T-helper 2 cell treated with Interferon-gamma antibody and Interleukin-4, amounts not matched to agents 100 ng/mL and 5 ng/mL, for 36 hours (primary cell): ENCODE data around the gene B4GALT2. TPM values are rescaled to one million over a fixed set of nuclear protein-coding genes. Genes with fewer than 3 reads are reported as not detected.

Experiments
- intact Hi-C: fragments of 100-400 bp; cut with micrococcal nuclease; formaldehyde crosslinking; loops from one replicate; pipeline ENCODE4 v1.15.1; 2023
- total RNA-seq: library from RNA; stranded (reverse); gene quantifications from 2 replicates; pipeline ENCODE4 v1.2.3, GENCODE V29; 2022

Gene B4GALT2
- total RNA-seq, 1 donor from 2014 or later, result 21.1 TPM

DNA sequence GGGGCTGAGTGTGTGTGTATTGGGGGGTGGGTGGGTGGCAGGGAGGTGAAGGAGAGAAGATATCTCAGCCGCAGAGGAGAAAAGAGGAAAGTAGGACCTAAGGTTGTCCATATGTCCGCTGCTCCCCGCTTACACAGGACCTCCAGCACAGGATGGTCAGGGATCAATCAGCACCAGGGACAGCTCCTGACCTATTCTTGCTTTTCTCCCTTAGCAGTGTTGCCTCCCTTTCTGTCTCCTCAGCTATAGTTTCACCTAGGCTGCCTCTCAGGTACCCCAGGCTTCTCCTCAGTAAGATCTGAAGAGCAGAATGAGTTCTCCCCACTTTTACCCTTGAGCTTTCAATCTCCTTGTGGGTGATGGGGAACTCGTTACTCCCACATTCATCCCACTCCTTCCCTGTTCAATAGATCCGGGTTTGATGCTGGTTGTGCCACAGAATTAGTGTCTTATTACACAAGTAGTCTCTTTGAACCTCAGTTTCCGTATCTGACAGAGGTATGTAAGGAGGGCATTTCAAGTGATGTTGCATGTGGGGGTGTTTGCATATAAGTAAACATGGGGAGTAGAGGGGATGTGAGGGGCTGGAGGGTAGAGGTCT, 10.6 kb upstream of the B4GALT2 start:
- intact Hi-C loops, result no loop called here

DNA sequence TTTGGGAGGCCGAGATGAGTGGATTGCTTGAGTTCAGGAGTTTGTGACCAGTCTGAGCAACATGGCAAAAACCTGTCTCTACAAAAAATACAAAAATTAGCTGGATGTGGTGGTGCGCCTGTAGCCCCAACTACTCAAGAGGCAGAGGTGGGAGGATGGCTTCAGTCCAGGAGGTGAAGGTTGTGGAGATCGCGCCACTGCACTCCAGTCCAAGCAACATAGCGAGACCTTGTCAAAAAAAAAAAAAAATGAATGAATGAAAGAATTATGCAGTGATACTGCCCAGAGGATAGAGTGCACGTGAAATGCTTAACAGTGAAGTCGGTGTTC, 9.6 kb upstream of the B4GALT2 start:
- intact Hi-C loops, result loop anchor here (1.0 kb wide), 1 partner anchor 23 kb away; the partner anchor contains the start of gene IPO13

DNA sequence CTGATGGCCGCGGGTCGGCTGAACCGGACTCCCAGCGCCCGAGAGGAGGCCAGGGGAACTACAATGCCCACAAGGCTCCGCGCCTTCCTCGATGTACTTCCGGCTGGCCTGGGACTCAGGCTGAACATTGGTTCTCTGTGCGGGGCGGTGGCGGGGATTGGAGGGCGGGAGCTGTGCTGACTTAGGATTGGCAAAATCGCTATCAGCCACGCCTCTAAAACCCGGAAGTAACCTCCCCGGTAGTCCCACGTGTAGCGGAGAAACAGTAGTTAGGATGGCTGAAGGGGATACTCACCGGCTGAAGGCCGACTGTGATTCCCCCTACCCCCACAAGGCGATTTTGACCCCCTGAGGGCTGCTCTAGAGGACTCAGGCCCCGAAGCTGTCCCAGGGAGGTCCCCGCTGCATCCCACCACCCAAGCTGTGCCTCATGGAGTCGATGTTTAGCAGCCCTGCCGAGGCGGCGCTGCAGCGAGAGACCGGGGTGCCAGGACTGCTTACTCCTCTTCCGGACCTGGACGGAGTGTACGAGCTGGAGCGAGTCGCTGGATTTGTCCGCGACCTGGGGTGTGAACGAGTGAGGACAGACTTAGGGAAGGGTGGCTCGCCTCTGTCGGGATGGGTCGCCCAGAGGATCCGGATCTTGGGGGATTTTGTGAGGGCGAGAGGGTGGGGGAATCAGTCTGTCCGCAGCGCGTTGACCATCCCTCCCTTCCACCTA, 9.1 kb upstream of the B4GALT2 start, which contains the start of gene DPH2:
TSS of gene DPH2 (plus strand) at position 265 of the 721 bp plus-strand sequence. CDS start at position 431, 166 bp downstream.
- intact Hi-C loops, result loop anchor here (1.0 kb wide), 1 partner anchor 24 kb away; the partner anchor contains the start of gene IPO13

DNA sequence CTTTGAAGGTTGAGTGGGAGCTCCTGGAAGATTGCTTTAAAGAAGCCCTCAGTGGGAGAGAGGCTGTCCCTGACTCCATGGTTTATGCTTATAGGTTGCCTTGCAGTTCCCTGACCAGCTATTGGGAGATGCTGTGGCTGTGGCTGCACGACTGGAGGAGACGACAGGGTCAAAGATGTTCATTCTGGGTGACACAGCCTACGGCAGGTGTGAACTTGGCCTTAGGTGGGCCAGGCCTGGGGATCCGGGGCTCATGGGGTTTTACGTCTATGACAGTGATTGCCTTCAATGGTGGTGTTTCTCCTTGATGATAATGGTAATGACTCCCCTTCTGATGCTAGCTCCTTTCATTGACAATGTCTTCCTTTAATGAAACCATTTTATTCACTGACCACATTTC, 8.5 kb upstream of the B4GALT2 start:
- intact Hi-C loops, result no loop called here

DNA sequence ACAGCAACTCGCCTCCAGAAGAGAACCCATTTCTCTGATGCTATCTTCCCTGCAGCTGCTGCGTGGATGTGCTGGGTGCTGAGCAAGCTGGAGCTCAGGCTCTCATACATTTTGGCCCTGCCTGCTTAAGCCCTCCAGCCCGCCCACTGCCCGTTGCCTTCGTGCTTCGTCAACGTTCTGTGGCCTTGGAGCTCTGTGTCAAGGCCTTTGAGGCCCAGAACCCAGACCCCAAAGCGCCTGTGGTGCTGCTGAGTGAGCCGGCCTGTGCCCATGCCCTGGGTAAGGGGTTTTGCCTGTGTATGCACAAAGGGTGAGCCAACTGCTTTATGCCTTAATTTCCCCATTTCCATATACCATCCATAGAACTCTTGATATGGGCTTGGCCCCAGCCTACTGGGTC, 8.1 kb upstream of the B4GALT2 start:
- intact Hi-C loops, result no loop called here

DNA sequence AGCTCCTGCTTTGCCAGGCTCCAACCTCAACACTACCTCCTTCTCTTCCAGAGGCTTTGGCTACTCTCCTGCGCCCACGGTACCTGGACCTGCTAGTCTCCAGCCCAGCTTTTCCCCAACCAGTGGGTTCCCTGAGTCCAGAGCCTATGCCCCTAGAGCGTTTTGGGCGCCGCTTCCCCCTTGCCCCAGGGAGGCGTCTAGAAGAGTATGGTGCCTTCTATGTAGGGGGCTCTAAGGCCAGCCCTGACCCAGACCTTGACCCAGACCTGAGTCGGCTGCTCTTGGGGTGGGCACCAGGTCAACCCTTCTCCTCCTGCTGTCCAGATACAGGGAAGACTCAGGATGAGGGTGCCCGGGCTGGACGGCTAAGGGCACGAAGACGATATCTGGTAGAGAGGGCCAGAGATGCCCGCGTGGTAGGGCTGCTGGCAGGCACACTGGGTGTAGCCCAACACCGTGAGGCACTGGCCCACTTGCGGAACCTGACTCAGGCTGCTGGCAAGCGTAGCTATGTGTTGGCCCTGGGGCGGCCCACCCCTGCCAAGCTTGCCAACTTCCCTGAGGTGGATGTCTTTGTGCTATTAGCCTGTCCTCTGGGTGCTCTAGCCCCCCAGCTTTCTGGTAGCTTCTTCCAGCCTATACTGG, 7.6 kb upstream of the B4GALT2 start:
- intact Hi-C loops, result no loop called here

DNA sequence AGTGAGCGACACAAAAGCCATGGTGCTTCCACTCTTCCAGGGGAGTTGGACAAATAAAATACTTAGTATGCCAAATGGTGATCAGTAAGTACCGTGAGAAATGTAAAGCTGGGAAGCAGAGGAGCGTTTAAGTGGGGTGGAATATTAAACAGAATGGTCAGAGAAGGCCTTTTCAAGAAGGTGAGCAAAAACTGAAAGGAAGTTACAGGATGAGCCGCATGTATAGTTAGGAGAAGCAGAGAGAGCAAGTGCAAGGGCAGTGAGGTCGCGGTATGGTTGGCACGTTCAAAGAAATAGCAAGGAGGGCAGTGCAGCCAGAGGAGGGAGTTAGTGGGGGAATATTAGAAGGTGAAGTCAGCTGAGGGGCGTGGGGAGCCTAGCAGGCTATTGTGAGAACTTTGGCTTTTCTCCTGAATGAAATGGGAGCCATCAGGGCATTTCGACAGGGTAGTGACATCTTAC, 5.0 kb upstream of the B4GALT2 start:
- intact Hi-C loops, result loop anchor here (1.0 to 2.0 kb wide), 4 partner anchors 17 to 700 kb away; partner anchors contain the start of genes ARMH1, CCDC24, IPO13 and TMEM53

DNA sequence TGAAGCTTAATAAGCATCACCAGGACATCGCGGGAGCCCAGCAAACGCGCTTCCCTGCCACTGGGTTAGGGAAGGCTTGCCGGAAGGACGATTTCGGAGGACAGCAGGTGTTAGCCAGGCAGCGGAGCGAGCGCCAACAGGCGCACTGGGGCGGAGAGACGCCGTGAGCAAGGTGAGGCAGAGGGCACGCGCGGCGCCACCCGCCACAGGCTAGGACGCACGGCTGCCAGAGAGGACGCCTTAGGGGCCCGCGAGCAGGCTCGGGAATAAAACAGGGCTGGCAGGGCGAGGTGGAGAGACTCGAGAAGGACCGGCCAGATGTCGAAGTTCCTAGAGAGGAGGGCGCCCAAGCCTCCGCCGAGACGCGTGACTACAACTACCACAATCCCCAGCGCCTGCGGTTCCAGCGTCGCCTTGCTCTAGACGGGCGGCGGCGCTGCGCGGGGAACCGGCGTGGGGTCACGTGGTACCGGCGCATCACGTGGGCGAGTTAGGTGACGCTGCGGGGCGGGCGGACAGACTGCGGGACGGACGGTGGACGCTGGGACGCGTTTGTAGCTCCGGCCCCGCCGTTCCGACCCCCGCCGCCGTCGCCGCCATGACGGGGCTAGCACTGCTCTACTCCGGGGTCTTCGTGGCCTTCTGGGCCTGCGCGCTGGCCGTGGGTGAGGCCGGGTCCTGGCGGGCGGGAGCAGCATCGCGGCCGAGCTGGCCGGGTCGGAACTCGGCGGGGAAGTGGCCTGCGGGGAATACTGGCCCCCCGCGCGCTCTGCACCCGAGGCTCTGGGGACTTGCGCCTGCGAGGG, 4.4 kb upstream of the B4GALT2 start, which contains the start of gene ATP6V0B:
TSS of gene ATP6V0B (plus strand) at position 518 of the 806 bp plus-strand sequence. CDS start at position 599, 81 bp downstream.
- intact Hi-C loops, result loop anchor here (1.0 to 2.0 kb wide), 4 partner anchors 16 to 700 kb away; partner anchors contain the start of genes ARMH1, CCDC24, IPO13 and TMEM53

DNA sequence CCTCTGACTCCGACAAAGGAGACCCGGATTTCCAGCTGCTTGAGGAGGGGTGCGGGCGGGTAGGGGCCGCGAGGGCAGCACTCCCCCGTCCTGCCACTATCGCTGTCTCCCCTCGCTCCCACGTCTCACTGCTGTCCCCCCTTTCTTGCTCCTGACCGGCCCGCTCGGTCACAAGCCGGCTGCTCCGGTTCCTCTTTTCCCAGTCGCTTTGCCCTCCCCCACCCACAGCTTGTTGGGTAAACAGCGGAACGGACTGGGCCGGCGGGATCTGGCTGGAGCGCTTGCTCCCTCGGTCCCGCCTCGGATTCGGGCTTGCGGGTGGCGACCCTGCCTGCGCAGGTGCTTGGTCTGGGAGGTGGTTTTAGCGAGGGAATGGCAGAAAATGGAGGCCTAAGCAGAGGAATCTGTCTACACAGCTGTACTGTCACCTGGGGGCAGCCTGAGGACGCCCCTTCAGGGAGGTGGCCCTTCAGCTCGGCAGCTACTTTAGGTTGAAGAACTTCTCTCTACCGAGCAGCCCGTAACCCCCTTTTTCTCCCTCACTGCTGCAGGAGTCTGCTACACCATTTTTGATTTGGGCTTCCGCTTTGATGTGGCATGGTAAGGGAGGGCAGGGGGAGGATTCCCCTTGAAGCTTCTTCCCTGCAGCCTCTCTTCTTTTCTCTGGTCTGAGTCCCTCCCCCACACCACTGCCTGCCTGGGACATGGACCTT, 3.6 kb upstream of the B4GALT2 start:
- intact Hi-C loops, result loop anchor here (2.0 kb wide), 1 partner anchor 15 kb away; the partner anchor contains the start of gene CCDC24

DNA sequence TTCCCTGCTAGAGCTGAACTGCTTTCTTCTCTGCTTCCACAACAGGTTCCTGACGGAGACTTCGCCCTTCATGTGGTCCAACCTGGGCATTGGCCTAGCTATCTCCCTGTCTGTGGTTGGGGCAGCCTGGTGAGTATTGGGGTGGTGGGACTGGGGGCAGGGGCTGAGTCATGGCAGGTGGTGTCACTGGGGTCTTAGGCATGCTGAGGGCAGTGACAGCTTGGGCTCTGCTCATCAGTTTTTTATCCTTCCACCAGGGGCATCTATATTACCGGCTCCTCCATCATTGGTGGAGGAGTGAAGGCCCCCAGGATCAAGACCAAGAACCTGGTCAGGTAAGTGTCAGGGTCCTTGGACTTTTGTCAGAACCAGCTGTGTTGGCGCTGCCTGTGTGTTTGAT, 3.0 kb upstream of the B4GALT2 start:
- intact Hi-C loops, result no loop called here

DNA sequence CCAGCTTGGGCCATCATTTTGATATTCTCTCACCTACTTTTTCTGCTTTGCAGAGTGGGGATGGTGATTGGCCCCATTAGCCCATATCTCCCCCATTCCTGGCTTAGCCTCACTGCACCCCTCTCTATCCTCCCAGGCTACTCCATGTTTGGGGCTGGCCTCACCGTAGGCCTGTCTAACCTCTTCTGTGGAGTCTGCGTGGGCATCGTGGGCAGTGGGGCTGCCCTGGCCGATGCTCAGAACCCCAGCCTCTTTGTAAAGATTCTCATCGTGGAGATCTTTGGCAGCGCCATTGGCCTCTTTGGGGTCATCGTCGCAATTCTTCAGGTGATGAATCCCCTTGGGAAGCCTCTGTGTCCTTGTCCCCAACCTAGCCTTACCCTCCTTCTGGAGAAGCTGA, 2.1 kb upstream of the B4GALT2 start:
- intact Hi-C loops, result no loop called here

DNA sequence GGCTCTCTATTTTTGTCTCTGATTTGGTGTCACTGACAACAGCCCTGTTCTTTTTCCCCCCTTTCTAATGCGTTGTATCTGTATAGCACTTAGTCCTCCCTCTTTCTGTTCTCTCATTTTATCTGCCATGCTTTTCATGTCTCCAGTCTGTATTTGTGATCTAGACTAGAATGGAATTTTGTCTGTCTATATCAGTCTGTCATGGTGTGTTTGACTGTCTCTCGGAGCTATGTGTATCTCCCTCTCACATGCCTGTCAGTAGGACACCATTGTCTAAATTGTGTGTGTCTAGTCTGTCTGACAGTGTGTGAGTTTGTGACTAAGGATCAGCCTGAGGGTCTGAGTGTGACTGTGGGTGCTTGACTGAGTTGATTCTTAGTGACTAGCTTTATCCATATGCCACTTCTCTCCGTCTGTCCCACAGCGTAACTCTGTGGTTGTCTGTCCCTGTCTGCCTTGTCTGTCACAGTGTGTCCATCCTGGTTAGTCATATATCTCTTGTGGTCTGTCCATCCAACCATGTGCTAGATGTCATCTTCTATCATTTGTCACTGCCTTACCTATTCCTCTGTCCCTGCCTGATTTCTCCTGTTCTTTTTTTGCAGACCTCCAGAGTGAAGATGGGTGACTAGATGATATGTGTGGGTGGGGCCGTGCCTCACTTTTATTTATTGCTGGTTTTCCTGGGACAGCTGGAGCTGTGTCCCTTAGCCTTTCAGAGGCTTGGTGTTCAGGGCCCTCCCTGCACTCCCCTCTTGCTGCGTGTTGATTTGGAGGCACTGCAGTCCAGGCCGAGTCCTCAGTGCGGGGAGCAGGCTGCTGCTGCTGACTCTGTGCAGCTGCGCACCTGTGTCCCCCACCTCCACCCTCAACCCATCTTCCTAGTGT, 1.4 kb upstream of the B4GALT2 start:
- intact Hi-C loops, result no loop called here

DNA sequence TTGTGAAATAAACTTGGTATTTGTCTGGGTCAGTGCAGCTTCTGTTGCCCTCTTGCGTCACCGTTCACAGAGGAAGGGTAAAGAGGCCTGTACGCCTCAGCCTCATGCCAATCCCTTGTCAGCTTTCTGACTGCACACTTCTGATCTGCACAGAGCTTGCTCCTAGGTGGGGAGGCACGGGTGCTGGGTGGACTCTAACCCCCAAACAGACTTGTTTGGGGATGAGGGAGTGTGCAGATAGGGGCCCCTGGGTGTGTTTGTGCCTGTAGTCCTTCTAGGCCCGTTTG, 803 bp upstream of the B4GALT2 start:
- intact Hi-C loops, result no loop called here

DNA sequence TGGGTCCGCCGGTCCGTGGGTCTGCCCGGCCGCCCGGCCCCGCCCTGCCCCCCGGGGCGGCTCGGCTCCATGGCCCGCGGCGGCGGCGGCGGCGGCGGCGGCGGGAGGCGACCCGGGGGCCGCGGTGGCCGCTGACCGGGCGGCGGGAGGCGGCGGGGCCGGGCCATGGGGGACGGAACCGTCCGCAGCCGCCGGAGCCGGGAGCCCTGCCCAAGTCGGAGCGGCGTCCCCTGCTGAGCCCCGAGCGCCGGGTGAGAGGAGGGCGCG, 184 bp downstream of the B4GALT2 start:
- intact Hi-C loops, result no loop called here

DNA sequence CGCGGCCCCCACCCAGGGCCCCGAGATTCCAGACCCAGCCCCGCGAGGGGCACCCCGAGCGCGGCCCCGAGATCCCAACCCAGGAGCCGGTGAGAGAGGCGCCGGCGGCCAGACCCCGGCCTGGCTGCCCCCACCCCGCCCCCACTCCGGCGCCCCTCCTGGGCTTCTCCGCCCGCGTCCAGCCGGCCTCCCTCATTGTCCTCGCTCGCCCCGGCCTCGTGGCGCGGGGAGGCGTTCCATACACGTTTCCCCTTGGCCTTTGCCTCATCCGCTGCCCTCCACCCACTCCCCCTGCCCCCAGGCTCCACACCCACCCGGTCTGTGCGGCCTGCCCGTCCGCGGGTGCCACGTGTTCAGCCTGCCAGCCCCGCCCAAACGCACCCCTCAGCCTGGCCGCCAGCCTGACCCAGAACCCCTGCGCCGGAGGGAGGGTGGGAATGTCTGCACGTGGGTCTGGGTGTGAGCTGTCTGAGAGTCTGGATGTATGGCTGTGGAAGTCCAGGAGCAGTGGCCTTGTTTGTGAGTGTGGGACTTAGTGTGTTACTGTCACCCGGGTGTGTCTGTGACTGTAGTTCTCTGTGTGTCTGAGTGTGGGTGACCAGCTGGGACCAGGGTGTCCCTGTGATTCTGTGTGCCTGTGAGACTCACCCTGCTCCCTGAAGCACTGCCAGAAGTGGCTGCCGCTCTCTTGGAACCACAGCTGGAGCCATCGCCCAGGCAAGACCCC, 681 bp downstream of the B4GALT2 start:
- intact Hi-C loops, result no loop called here

DNA sequence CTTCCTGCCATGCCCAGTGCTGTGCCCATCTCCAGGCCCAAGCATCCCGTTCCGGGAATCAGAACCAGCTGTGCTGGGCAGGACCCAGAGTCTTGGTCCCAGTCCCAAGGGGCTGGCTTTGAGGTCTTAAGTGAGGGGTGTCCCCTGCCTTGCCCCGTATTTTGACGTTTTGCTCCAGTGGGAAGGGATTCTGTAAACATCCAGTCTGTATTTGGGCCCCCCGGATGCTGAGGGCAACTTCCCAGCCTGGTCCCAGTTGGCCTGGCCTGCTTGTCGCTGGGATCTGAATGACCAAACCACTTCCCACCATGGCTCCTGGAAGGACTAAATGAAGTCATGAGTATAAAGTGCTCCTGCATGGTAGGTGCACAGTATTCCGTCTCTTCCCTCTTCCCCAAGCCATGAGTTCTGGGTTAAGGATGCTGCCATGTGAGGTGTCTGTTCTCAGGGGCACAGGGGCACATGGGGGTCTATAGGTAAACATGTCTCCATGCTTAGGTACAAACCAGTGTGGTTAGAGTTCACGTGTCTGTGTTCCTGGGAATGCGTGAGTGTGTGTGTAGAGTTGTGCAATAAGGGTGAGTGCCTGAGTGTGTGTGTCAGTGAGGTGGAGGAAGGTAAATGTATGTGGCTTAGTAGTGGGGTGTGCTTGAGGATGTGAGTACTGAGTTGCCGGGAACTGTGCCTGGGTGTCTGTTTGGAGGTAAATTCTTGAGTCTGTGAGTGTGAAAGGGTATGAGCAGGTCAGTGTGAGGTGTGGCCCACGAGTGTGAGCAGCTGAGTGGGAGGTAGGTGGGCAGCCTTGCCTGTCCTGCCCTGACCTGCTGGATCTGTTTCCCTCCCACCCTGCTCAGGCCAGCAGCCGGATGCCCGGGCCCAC, 1.5 kb downstream of the B4GALT2 start:
- intact Hi-C loops, result no loop called here

DNA sequence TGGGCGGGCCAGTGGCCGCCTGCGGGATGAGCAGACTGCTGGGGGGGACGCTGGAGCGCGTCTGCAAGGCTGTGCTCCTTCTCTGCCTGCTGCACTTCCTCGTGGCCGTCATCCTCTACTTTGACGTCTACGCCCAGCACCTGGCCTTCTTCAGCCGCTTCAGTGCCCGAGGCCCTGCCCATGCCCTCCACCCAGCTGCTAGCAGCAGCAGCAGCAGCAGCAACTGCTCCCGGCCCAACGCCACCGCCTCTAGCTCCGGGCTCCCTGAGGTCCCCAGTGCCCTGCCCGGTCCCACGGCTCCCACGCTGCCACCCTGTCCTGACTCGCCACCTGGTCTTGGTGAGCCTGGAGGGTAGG, 2.1 kb downstream of the B4GALT2 start:
- intact Hi-C loops, result no loop called here

DNA sequence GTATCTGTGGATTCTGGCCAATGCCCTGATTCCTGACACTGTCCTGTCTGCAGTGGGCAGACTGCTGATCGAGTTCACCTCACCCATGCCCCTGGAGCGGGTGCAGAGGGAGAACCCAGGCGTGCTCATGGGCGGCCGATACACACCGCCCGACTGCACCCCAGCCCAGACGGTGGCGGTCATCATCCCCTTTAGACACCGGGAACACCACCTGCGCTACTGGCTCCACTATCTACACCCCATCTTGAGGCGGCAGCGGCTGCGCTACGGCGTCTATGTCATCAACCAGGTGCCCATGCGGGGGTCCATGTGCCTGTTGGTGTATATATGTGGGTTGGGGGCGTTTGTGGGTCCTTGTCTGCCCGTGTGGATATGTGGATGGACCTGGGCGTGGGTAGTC, 2.6 kb downstream of the B4GALT2 start:
- intact Hi-C loops, result no loop called here
